Measurements from ENCODE around the gene SCAPER.

DNA sequence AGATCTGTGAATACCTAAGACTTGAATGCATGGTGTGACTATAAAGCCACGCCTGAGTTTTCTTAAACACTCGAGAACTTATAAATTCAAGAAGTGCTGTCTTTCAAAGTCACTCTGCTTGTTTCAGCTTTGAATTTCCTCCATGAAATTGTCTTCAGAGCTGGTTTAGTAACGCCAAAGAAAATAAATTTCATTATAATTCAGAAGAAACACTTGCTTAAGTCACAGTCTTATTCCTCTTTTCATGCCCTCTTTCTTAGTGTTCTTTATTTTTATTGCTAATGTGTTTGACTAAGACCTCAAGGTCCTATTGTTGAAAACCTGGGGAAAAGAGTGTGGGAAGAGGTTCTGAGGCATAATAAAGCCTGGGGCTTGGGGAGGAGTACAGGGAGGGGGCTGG is 23.1 kb upstream of the SCAPER start:
- TF ChIP-seq POLR2A (IDR thresholded peaks at IDR 0.05; ENCODE audit: low read length): no peak
- no peak for TF ChIP-seq GATA1 (IDR thresholded peaks at IDR 0.05; ENCODE audit: low read depth, low read length)
